A549 (cell line): Measurements from ENCODE around the gene POLR2E.

Experiments
- FOSB ChIP-seq: fragments of 250-450 bp; sonication (Bioruptor Pico); IDR thresholded peaks from 2 replicates; pipeline ENCODE4 v1.5.0; 2020; ENCODE audit warnings: mild to moderate bottlenecking, moderate library complexity
- JUN ChIP-seq, 2 experiments: fragments of >200 bp; sonication (Bioruptor Twin); formaldehyde crosslinking; IDR thresholded peaks; 2 replicates in 1 of 2; 3 replicates in 1 of 2; pipeline ENCODE4 v1.6.1; 2016 to 2017
- JUNB ChIP-seq: fragments of >200 bp; sonication (Bioruptor Twin); formaldehyde crosslinking; IDR thresholded peaks from 2 replicates; pipeline ENCODE4 v1.6.1; 2016
- MYC ChIP-seq: IDR thresholded peaks from 2 replicates; pipeline ENCODE4 v1.6.1; 2012; ENCODE audit warnings: mild to moderate bottlenecking, inconsistent platforms, low read length, improper control_type of control experiment, borderline replicate concordance
- POLR2A ChIP-seq: IDR thresholded peaks from 2 replicates; pipeline ENCODE4 v1.6.1; 2012; ENCODE audit warnings: mild to moderate bottlenecking, low read length
- RAD21 ChIP-seq, 2 experiments: fragments of >200 bp in 1 of 2; sonication (Bioruptor Twin) in 1 of 2; formaldehyde crosslinking in 1 of 2; IDR thresholded peaks in 1 of 2; conservative IDR thresholded peaks in 1 of 2; 2 replicates in 1 of 2; 3 replicates in 1 of 2; pipeline ENCODE4 v1.6.1; 2012 to 2018; ENCODE audit warnings: inconsistent platforms in 1 of 2
- TF ChIP-seq, protein P1 (sequence below): fragments of >200 bp; sonication (Bioruptor Twin); formaldehyde crosslinking; IDR thresholded peaks from 3 replicates; pipeline ENCODE4 v1.5.1; 2016
- TF ChIP-seq, protein P2 (sequence below): IDR thresholded peaks from 2 replicates; pipeline ENCODE4 v1.6.1; 2012; ENCODE audit warnings: low read depth, borderline replicate concordance

DNA sequence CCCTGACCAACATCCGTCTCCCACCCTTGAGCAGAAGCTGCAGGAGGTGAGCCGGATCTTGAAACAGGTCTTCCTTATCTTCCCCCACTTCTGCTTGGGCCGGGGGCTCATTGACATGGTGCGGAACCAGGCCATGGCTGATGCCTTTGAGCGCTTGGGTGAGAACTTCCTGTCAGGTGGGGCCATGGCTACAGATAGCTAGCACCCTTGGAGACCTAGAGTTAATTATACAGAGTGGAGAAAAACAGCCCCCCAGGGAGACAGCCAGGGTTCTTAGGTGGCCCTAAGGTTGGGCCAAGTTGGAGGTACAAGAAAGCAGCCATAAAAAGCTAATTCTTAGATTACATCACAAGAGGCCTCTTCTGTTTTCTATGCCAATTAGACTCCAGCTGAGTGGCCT is 37.1 kb downstream of the POLR2E start:
- TF ChIP-seq POLR2A (no peak), MYC (no peak), JUNB (no peak), JUN (IDR thresholded peaks at IDR 0.05) (no peak), RAD21 (conservative IDR thresholded peaks at IDR 0.05 in 1 of 2, IDR thresholded peaks at IDR 0.05 in 1 of 2) (no peak), FOSB (CRISPR knock-in tag) (no peak)
- TF ChIP-seq, protein P1, sequence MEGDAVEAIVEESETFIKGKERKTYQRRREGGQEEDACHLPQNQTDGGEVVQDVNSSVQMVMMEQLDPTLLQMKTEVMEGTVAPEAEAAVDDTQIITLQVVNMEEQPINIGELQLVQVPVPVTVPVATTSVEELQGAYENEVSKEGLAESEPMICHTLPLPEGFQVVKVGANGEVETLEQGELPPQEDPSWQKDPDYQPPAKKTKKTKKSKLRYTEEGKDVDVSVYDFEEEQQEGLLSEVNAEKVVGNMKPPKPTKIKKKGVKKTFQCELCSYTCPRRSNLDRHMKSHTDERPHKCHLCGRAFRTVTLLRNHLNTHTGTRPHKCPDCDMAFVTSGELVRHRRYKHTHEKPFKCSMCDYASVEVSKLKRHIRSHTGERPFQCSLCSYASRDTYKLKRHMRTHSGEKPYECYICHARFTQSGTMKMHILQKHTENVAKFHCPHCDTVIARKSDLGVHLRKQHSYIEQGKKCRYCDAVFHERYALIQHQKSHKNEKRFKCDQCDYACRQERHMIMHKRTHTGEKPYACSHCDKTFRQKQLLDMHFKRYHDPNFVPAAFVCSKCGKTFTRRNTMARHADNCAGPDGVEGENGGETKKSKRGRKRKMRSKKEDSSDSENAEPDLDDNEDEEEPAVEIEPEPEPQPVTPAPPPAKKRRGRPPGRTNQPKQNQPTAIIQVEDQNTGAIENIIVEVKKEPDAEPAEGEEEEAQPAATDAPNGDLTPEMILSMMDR = no peak
- TF ChIP-seq, protein P2, sequence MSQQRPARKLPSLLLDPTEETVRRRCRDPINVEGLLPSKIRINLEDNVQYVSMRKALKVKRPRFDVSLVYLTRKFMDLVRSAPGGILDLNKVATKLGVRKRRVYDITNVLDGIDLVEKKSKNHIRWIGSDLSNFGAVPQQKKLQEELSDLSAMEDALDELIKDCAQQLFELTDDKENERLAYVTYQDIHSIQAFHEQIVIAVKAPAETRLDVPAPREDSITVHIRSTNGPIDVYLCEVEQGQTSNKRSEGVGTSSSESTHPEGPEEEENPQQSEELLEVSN = no peak
